ENCODE results near the gene FIBCD1. TPM values are rescaled to one million over a fixed set of nuclear protein-coding genes. Genes with fewer than 3 reads are reported as not detected.

Gene FIBCD1
- total RNA-seq, 1 experiment from 2014 or later, result 1.4 TPM

DNA sequence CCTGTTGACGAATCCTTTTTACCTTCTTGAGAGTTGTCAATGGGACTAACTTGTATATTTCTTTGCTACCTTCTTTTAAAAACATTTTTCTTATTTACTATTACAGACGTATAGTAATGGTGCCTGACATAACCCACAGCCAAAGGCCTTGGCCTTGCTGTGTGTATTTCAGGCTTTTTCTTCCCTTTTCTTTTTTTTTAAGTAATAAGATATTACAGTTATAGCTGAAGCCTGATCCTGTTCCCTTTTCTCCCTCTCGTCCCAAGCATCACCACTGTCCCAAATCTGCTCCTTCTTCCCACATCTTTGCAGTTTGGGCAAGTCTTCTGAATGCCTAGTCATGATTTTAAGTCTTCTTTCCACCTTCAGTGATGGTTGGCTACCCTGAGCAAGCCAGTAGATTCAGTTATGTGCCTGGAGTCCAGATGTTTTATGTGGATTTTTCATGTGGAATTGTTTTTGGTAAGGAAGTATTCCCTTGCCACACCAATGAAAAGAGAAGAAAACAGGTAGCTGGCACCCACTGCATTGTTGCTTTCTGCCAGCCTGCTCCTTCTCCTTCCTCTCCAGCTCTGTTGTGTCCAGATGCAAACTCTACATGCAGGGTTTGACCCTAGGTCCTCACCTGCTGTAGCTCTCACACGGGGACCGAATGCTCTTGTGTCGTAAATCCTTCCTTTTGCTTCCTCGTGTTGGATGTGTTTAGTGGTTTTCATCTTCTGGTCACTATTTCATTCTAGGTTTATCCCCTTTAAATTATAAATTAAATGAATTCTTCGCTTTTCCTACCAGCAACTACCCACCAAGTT lies 77.5 kb downstream of the FIBCD1 start:
- DNase-seq, result no peak
- H3K4me1 Mint-ChIP-seq (ENCODE audit: low read depth, unreplicated experiment), result peaks cover 7% of the 10 kb centered on the region
- no peak overlapping the region for H3K4me3 Mint-ChIP-seq (ENCODE audit: low read depth, unreplicated experiment)
- no TSS peak for BruUV-seq (replicated peaks)
- no peak overlapping the region for H3K27ac Mint-ChIP-seq (ENCODE audit: unreplicated experiment)
- TF ChIP-seq, protein P1, sequence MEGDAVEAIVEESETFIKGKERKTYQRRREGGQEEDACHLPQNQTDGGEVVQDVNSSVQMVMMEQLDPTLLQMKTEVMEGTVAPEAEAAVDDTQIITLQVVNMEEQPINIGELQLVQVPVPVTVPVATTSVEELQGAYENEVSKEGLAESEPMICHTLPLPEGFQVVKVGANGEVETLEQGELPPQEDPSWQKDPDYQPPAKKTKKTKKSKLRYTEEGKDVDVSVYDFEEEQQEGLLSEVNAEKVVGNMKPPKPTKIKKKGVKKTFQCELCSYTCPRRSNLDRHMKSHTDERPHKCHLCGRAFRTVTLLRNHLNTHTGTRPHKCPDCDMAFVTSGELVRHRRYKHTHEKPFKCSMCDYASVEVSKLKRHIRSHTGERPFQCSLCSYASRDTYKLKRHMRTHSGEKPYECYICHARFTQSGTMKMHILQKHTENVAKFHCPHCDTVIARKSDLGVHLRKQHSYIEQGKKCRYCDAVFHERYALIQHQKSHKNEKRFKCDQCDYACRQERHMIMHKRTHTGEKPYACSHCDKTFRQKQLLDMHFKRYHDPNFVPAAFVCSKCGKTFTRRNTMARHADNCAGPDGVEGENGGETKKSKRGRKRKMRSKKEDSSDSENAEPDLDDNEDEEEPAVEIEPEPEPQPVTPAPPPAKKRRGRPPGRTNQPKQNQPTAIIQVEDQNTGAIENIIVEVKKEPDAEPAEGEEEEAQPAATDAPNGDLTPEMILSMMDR (IDR thresholded peaks at IDR 0.05; ENCODE audit: unreplicated experiment), result no peak
- no peaks in the 10 kb centered on the region for H3K27me3 Mint-ChIP-seq (ENCODE audit: unreplicated experiment)
- CTCF ChIA-PET, result interaction anchor here (0.5 kb wide), 1 partner anchor 13 kb away, joined by 5 read pairs; no protein-coding TSS in a partner anchor
- intact Hi-C loops (cut with micrococcal nuclease; ENCODE audit: unreplicated experiment), result no loop called here
- H3K36me3 Mint-ChIP-seq (ENCODE audit: insufficient read depth, unreplicated experiment), result peaks cover 5% of the 10 kb centered on the region
- no peaks in the 10 kb centered on the region for H3K9me3 Mint-ChIP-seq (ENCODE audit: low read depth, unreplicated experiment)

DNA sequence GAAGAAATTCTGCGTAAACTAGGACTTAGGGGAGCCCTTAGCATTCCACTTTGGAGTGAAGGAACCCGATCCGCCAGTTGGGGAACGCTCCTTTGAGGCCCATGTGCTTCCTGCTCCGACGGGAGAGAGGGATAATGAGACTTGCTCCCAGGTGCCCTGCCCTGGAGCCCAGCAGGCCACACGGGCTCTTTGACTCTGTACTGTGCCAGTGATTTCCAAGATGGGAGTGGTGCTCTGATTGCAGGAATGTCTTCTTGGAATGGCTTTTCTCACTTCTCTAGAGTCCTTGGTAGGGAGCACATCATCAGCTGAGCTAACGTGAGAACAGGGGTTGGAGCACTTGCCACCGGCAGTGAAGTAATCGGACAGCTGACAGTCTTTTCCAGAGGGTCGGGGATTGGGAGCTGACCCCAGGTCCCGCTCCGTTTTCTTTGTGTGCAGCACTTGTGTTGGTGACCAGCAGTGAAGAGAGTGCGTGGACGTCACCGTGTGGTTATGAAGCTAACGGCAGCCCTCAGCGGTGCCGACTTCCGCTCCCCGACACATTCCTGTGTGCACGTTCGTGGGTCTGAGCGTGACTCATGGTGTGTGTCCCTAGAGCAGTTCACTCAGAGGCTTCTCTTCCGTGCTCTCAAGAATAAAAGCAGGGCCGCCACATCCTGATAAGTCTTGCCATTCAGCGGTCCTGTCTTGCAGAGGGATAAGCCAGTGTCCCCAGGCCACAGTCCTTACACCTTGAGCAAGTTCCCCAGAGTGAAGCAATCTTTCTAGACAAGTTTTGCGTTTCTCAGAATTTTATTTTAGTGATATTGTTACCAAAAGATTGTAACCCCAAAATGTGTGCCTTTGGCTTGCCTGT lies 78.4 kb downstream of the FIBCD1 start:
- no peaks in the 10 kb centered on the region for H3K36me3 Mint-ChIP-seq (ENCODE audit: insufficient read depth, unreplicated experiment)
- BruUV-seq (replicated peaks), result no TSS peak
- intact Hi-C loops (cut with micrococcal nuclease; ENCODE audit: unreplicated experiment), result no loop called here
- no peak overlapping the region for H3K4me3 Mint-ChIP-seq (ENCODE audit: low read depth, unreplicated experiment)
- no peaks in the 10 kb centered on the region for H3K27me3 Mint-ChIP-seq (ENCODE audit: unreplicated experiment)
- no peaks in the 10 kb centered on the region for H3K4me1 Mint-ChIP-seq (ENCODE audit: low read depth, unreplicated experiment)
- no peaks in the 10 kb centered on the region for H3K9me3 Mint-ChIP-seq (ENCODE audit: low read depth, unreplicated experiment)
- no peak overlapping the region for H3K27ac Mint-ChIP-seq (ENCODE audit: unreplicated experiment)
- CTCF ChIA-PET, result no interaction called here
- no peak for DNase-seq
- TF ChIP-seq, protein P1 (IDR thresholded peaks at IDR 0.05; ENCODE audit: unreplicated experiment), result no peak

DNA sequence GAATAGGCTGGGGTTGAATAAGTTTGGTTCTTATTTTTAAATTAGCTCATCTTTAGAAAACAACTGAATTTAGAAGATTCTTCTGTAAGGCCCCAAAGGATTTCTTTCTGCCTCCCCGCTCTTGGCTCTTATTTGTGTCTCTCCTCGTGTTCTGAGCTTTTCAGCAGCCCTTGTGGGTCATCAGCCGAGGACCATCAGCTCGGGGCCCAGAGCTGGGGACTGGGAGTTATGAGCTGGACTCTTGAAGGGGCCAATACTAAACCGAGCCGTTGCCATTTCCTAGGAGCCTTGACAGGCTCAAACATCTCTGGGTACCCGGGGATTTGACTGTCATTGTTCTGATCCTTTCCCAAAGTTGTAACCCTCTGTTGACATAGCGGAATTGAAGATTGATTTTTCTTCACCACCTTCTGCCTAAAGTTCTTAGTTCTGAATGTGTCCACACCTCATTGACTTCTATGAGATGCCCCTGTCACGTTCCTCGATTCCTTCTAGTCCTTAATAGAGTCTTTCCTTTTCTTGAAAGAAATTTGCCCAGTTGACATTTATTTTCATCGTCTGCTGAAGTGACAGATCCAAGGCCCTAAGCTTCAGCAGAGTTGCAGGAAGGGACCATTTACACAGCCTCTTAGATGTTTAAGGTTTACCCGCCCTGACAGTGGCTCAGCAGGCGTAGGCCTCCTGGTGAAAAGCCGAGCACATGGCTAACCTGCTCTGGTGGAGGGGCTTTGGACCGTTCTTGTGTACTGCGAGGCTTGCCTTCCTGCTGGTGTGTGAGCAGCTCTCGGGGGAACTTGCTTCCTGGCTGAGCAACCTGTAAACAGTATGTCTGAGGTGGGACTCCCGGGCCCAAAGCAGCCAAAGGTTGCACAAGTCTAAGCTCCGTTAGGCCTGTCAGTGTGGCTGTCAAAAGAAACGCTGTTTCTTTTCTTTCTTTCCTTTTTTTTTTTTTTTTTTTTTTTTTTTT lies 80.0 kb downstream of the FIBCD1 start:
- no peaks in the 10 kb centered on the region for H3K27me3 Mint-ChIP-seq (ENCODE audit: unreplicated experiment)
- intact Hi-C loops (cut with micrococcal nuclease; ENCODE audit: unreplicated experiment), result no loop called here
- H3K9me3 Mint-ChIP-seq (ENCODE audit: low read depth, unreplicated experiment), result no peaks in the 10 kb centered on the region
- no peak for DNase-seq
- CTCF ChIA-PET, result no interaction called here
- no peak overlapping the region for H3K4me3 Mint-ChIP-seq (ENCODE audit: low read depth, unreplicated experiment)
- H3K36me3 Mint-ChIP-seq (ENCODE audit: insufficient read depth, unreplicated experiment), result no peaks in the 10 kb centered on the region
- no TSS peak for BruUV-seq (replicated peaks)
- no peak overlapping the region for H3K27ac Mint-ChIP-seq (ENCODE audit: unreplicated experiment)
- TF ChIP-seq, protein P1 (IDR thresholded peaks at IDR 0.05; ENCODE audit: unreplicated experiment), result no peak
- H3K4me1 Mint-ChIP-seq (ENCODE audit: low read depth, unreplicated experiment), result no peaks in the 10 kb centered on the region

All from Calu3 (cell line).